ENCODE results near the gene XAGE5. TPM values are rescaled to one million over a fixed set of nuclear protein-coding genes. Genes with fewer than 3 reads are reported as not detected.
"Not testable (repeated sequence)": the region's sequence is repeated elsewhere in the genome, so short reads cannot be mapped to it uniquely, and the experiment has no call there.

Gene XAGE5
- total RNA-seq, result not detected
- polyA plus RNA-seq, result not detected

- 88% methylated on average over 25 of the region's 25 CpGs for WGBS
- no peak for DNase-seq (ENCODE audit: low spot score)
- Histone ChIP-seq H3K27me3 (ENCODE audit: control insufficient read depth in 4 of 4, insufficient read depth in 4 of 4, low read length in 3 of 4) (no peaks in the 10 kb centered on the region), H3K36me3 (ENCODE audit: control insufficient read depth in 4 of 4, insufficient read depth in 3 of 4, low read depth in 1 of 4, low read length in 3 of 4) (no peaks in the 10 kb centered on the region), H3K27ac (ENCODE audit: low read depth in 1 of 2, low read length in 2 of 2) (no peak within 1 kb of the TSS), H3K4me3 (ENCODE audit: low read depth in 1 of 3, low read length in 3 of 3) (no peak within 1 kb of the TSS), H3K9ac (ENCODE audit: low read depth in 1 of 2, low read length in 2 of 2) (no peak within 1 kb of the TSS), H3K4me1 (ENCODE audit: control insufficient read depth in 4 of 4, insufficient read depth in 4 of 4, low read length in 3 of 4) (no peaks in the 10 kb centered on the region), H3K9me3 (ENCODE audit: control insufficient read depth in 4 of 4, low read length in 3 of 4) (no peaks in the 10 kb centered on the region)
- TF ChIP-seq RAD21 (IDR thresholded peaks at IDR 0.05) (no peak), CTCF (IDR thresholded peaks at IDR 0.05; ENCODE audit: low read depth, low read length, missing input control) (no peak), MAX (IDR thresholded peaks at IDR 0.05) (no peak), TAF1 (conservative IDR thresholded peaks at IDR 0.05) (no peak), RXRA (IDR thresholded peaks at IDR 0.05) (no peak), GABPA (IDR thresholded peaks at IDR 0.05 in 1 of 2, conservative IDR thresholded peaks at IDR 0.05 in 1 of 2) (no peak), JUND (IDR thresholded peaks at IDR 0.05) (no peak), HNF4G (IDR thresholded peaks at IDR 0.05) (no peak), EGR1 (IDR thresholded peaks at IDR 0.05; ENCODE audit: low read depth in 2 of 2) (no peak), FOXA1 (IDR thresholded peaks at IDR 0.05) (no peak), FOXA2 (IDR thresholded peaks at IDR 0.05) (no peak), HNF4A (conservative IDR thresholded peaks at IDR 0.05) (no peak), ZBTB33 (IDR thresholded peaks at IDR 0.05) (no peak), REST (IDR thresholded peaks at IDR 0.05) (no peak), SP1 (IDR thresholded peaks at IDR 0.05) (no peak), ATF3 (IDR thresholded peaks at IDR 0.05) (no peak), NR2F2 (IDR thresholded peaks at IDR 0.05) (no peak)
Measured at GRCh38 chrX:52811065-52811625, at the start of gene XAGE5. TSS of gene XAGE5 (plus strand) at chrX:52811287. CDS start at chrX:52812567, 1,280 bp downstream.

GRCh38 chrX:52765983-52766382 lies 45.1 kb upstream of the XAGE5 start:
- not testable (repeated sequence) for H3K9me3 ChIP-seq (ENCODE audit: control insufficient read depth in 4 of 4, low read length in 3 of 4); H3K4me3 ChIP-seq (ENCODE audit: low read depth in 1 of 3, low read length in 3 of 3); DNase-seq (ENCODE audit: low spot score); H3K9ac ChIP-seq (ENCODE audit: low read depth in 1 of 2, low read length in 2 of 2); H3K27me3 ChIP-seq (ENCODE audit: control insufficient read depth in 4 of 4, insufficient read depth in 4 of 4, low read length in 3 of 4); H3K36me3 ChIP-seq (ENCODE audit: control insufficient read depth in 4 of 4, insufficient read depth in 3 of 4, low read depth in 1 of 4, low read length in 3 of 4); H3K4me1 ChIP-seq (ENCODE audit: control insufficient read depth in 4 of 4, insufficient read depth in 4 of 4, low read length in 3 of 4); H3K27ac ChIP-seq (ENCODE audit: low read depth in 1 of 2, low read length in 2 of 2)
- no CpG with 5 or more reads among the region's 5 CpGs for whole genome bisulfite sequencing

GRCh38 chrX:52773504-52773903 lies 37.6 kb upstream of the XAGE5 start:
- not testable (repeated sequence) for H3K27ac ChIP-seq (ENCODE audit: low read depth in 1 of 2, low read length in 2 of 2); H3K4me1 ChIP-seq (ENCODE audit: control insufficient read depth in 4 of 4, insufficient read depth in 4 of 4, low read length in 3 of 4); H3K36me3 ChIP-seq (ENCODE audit: control insufficient read depth in 4 of 4, insufficient read depth in 3 of 4, low read depth in 1 of 4, low read length in 3 of 4); H3K9me3 ChIP-seq (ENCODE audit: control insufficient read depth in 4 of 4, low read length in 3 of 4); H3K4me3 ChIP-seq (ENCODE audit: low read depth in 1 of 3, low read length in 3 of 3); DNase-seq (ENCODE audit: low spot score); H3K9ac ChIP-seq (ENCODE audit: low read depth in 1 of 2, low read length in 2 of 2); H3K27me3 ChIP-seq (ENCODE audit: control insufficient read depth in 4 of 4, insufficient read depth in 4 of 4, low read length in 3 of 4)
- WGBS, result 84% methylated on average over 9 of the region's 11 CpGs

GRCh38 chrX:52797327-52797726 lies 13.8 kb upstream of the XAGE5 start, which contains the start of gene SPANXN5:
TSS of gene SPANXN5 (minus strand) at chrX:52797427. CDS start at chrX:52797348, 79 bp downstream.
- H3K4me3 ChIP-seq (ENCODE audit: low read depth in 1 of 3, low read length in 3 of 3); H3K27me3 ChIP-seq (ENCODE audit: control insufficient read depth in 4 of 4, insufficient read depth in 4 of 4, low read length in 3 of 4); DNase-seq (ENCODE audit: low spot score); H3K4me1 ChIP-seq (ENCODE audit: control insufficient read depth in 4 of 4, insufficient read depth in 4 of 4, low read length in 3 of 4); H3K27ac ChIP-seq (ENCODE audit: low read depth in 1 of 2, low read length in 2 of 2); H3K9me3 ChIP-seq (ENCODE audit: control insufficient read depth in 4 of 4, low read length in 3 of 4); H3K9ac ChIP-seq (ENCODE audit: low read depth in 1 of 2, low read length in 2 of 2); H3K36me3 ChIP-seq (ENCODE audit: control insufficient read depth in 4 of 4, insufficient read depth in 3 of 4, low read depth in 1 of 4, low read length in 3 of 4): not testable (repeated sequence)
- WGBS, result 84% methylated on average over 2 of the region's 2 CpGs

All from liver (tissue), 9 donors.